Ishikawa (cell line): ENCODE data around the gene GRAMD1B.

Experiments used
- CEBPB ChIP-seq: IDR thresholded peaks from 2 replicates; pipeline ENCODE4 v1.6.1; 2012
- CREB1 ChIP-seq: IDR thresholded peaks from 2 replicates; pipeline ENCODE4 v1.6.1; 2012; ENCODE audit warnings: low read depth
- EGR1 ChIP-seq: IDR thresholded peaks from 2 replicates; pipeline ENCODE4 v1.6.1; 2012
- EP300 ChIP-seq: IDR thresholded peaks from 2 replicates; pipeline ENCODE4 v1.6.1; 2012; ENCODE audit warnings: borderline replicate concordance
- FOXM1 ChIP-seq: IDR thresholded peaks from 2 replicates; pipeline ENCODE4 v1.6.1; 2012; ENCODE audit warnings: low read depth, borderline replicate concordance
- NFIC ChIP-seq: IDR thresholded peaks from 2 replicates; pipeline ENCODE4 v1.6.1; 2012
- RAD21 ChIP-seq: IDR thresholded peaks from 2 replicates; pipeline ENCODE4 v1.6.1; 2012; ENCODE audit warnings: low read depth
- TAF1 ChIP-seq: IDR thresholded peaks from 2 replicates; pipeline ENCODE4 v1.6.1; 2012; ENCODE audit warnings: low read depth, mild to moderate bottlenecking
- TCF12 ChIP-seq: IDR thresholded peaks from 2 replicates; pipeline ENCODE4 v1.6.1; 2012; ENCODE audit warnings: low read depth
- TEAD4 ChIP-seq: IDR thresholded peaks from 2 replicates; pipeline ENCODE4 v1.6.1; 2012
- YY1 ChIP-seq: IDR thresholded peaks from 2 replicates; pipeline ENCODE4 v1.6.1; 2012; ENCODE audit warnings: low read depth
- ZBTB7A ChIP-seq: IDR thresholded peaks from 2 replicates; pipeline ENCODE4 v1.6.1; 2012; ENCODE audit warnings: low read depth
- TF ChIP-seq, protein P1 (sequence below): IDR thresholded peaks from 2 replicates; pipeline ENCODE4 v1.6.1; 2012
- TF ChIP-seq, protein P2 (sequence below): IDR thresholded peaks from 2 replicates; pipeline ENCODE4 v1.6.1; 2012
- TF ChIP-seq, protein P3 (sequence below): IDR thresholded peaks from 2 replicates; pipeline ENCODE4 v1.6.1; 2012; ENCODE audit warnings: low read depth, mild to moderate bottlenecking

GRAMD1B gene

DNA sequence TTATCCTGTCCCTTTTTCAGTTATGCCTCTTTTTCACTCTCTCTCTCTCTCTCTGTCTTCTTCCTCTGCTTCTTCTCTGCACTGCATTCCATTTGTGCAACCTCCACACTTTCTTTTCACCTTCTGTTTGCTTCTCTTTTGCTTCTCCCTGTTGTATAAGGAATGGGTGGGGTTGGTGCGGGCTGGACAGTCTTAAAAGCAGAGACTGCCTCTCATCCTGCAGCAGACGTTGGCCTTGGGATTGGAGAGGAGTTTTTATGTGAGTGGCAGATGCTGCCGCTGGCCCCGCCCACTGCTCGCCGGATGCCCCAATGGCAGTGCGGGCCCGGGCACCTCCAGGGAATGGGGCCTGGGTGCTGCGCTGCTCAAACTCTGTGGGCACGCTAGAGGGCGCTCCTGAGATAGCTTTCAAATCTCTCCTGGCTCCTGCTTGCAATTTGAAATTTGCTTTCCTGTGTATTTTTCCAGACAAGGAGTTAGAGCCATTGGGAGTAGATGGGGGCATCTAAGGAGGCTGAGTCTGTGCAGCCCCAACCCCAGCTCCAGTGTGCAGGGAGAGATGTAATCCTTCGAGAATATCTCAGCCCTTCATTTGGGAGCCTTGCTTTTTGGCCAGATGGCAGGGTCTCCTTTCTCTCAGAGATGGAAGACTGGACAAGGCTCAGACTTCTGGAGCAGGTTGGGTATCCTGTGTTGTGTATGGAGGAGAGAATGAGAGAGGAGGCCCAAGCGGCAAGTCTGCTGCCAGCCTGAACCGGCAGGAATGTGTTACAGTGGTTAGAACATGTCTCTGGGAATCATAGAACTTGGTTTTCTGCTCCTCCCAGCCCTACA is 81.2 kb downstream of the GRAMD1B start:
- peak; percentile 55 for TF ChIP-seq RAD21
- TF ChIP-seq FOXM1: no peak
- no peak for TF ChIP-seq CEBPB

DNA sequence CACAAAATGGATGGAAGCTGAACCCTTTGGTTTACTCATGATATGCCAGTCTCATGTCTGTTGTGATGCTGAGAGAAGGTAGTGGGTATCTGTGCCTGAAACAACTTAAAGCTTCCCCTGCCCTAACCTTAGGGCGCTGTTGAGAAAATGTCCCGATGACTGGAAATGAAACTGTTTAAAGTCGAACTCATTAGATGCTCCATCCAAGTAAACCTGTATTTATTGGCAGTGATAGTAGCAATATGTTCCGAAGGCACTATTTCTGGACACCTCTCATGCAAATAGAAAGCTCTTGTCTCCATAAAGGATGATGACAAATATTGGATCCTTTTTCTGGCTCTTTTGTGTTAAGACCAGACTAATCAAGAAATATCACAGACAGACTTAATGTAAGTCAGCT is 86.2 kb downstream of the GRAMD1B start:
- TF ChIP-seq, protein P1, sequence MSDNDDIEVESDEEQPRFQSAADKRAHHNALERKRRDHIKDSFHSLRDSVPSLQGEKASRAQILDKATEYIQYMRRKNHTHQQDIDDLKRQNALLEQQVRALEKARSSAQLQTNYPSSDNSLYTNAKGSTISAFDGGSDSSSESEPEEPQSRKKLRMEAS: no peak
- TF ChIP-seq CEBPB (no peak), TCF12 (no peak), TEAD4 (no peak), EGR1 (no peak), ZBTB7A (no peak), NFIC (no peak), FOXM1 (no peak), CREB1 (no peak), EP300 (no peak)
- TF ChIP-seq, protein P2, sequence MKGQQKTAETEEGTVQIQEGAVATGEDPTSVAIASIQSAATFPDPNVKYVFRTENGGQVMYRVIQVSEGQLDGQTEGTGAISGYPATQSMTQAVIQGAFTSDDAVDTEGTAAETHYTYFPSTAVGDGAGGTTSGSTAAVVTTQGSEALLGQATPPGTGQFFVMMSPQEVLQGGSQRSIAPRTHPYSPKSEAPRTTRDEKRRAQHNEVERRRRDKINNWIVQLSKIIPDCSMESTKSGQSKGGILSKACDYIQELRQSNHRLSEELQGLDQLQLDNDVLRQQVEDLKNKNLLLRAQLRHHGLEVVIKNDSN: no peak
- TF ChIP-seq, protein P3, sequence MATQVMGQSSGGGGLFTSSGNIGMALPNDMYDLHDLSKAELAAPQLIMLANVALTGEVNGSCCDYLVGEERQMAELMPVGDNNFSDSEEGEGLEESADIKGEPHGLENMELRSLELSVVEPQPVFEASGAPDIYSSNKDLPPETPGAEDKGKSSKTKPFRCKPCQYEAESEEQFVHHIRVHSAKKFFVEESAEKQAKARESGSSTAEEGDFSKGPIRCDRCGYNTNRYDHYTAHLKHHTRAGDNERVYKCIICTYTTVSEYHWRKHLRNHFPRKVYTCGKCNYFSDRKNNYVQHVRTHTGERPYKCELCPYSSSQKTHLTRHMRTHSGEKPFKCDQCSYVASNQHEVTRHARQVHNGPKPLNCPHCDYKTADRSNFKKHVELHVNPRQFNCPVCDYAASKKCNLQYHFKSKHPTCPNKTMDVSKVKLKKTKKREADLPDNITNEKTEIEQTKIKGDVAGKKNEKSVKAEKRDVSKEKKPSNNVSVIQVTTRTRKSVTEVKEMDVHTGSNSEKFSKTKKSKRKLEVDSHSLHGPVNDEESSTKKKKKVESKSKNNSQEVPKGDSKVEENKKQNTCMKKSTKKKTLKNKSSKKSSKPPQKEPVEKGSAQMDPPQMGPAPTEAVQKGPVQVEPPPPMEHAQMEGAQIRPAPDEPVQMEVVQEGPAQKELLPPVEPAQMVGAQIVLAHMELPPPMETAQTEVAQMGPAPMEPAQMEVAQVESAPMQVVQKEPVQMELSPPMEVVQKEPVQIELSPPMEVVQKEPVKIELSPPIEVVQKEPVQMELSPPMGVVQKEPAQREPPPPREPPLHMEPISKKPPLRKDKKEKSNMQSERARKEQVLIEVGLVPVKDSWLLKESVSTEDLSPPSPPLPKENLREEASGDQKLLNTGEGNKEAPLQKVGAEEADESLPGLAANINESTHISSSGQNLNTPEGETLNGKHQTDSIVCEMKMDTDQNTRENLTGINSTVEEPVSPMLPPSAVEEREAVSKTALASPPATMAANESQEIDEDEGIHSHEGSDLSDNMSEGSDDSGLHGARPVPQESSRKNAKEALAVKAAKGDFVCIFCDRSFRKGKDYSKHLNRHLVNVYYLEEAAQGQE: no peak

DNA sequence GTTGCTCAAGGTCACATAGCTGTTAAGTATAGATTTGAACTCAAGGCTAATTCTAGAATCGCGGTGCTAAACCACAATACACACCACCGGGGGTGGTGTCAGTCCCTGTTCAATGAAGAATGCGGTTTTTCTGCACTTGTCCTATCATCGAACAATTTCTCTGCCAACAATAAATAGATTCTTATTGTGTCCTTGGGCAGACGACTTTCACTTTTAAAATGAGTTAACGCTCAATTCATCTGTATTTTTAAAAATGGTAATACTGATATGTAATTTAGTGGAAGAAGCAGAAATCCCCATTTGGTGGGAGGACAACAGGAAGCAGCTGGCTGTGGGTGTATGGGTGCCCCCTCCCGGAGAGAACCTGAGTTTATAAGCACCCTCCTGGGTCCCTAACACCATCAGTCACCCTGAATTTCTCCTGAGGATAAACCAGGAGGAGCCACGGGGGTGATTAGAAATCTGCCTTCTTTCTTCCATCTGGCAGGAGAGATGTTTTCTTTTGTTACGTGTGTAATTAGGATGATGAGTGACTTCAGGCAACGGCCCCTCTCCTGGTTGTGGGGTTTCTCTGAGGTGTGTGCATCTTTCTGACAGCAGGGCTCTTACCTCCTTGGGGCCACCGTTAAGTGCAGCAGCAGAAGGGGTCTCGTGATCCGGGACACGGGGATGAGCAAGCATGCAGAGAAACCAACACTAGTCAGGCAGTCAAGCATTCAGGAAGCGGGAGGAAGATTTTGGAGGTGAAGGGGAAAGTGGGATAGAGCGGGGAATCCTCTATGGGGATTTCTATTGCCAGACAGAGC is 87.7 kb downstream of the GRAMD1B start:
- no peak for TF ChIP-seq EP300
- TF ChIP-seq CEBPB: no peak
- no peak for TF ChIP-seq CREB1
- no peak for TF ChIP-seq FOXM1
- no peak for TF ChIP-seq EGR1
- TF ChIP-seq, protein P1: no peak
- TF ChIP-seq, protein P2: no peak
- TF ChIP-seq RAD21: no peak
- TF ChIP-seq NFIC: no peak
- TF ChIP-seq, protein P3: no peak
- no peak for TF ChIP-seq ZBTB7A
- TF ChIP-seq TCF12: no peak
- no peak for TF ChIP-seq TEAD4

DNA sequence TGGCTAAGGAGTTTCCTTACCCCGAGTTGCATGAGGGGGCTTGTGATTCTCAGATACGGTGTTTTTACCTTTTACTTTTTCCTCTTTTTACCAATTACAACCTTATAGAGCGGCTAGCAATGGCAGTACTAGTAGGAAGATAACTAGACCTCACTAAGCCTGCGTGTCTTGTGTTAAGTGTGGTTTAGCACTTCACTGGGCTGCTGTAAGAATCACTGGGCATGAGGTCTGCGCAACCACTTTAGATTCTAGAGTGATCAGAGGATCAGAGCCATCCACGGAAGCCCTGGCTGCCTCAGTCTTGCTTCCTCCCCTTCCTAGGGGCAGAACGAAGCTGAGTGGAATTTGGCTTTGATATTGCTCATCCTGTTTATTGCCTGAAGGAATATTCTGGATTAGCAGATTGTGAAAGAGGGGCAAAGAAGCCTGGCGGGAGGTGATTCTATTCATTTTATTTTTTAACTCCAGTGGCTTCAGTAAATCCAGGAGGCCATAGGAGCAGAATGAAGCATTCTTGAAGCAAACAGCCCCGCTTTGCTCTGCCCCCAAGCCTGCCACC is 88.5 kb downstream of the GRAMD1B start:
- no peak for TF ChIP-seq FOXM1
- no peak for TF ChIP-seq YY1

DNA sequence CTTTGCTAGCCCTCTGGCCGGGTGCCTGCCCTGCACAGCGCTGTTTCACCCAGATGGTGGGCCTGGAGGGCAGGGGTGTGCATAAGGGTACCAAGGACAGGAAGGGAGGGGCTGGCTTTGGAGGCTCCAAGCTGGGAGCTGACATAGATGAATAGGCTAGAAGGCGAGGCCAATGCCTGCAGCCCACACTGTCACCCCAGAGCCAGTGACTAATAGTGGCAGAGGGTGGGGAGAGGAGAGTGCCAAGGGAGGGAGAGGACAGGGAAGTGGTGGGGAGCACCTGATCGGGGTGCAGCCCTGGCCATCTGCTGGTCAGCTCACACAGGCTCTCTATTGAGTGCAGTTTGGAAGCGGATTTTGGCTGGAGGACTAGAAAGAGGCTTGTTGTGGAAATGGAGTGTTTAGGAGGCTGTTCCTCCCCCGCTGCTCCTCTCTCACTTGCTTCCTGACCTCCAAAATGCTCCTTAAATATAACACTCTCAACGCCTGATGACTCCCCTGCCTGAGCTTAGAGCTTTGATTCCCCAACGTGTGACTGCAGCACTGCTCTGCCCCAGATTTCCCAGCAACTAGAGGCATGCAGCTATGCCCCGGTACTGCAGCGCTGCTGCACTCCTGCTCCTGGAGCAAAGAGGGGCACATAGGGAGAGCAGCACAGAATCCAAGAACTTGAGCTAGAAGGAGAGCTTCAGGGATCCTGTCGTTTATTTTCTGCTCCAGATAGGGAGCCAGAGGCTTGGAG is 89.2 kb downstream of the GRAMD1B start:
- TF ChIP-seq TAF1: no peak
- no peak for TF ChIP-seq RAD21
